Inferior parietal cortex (tissue), 1 donor: ENCODE measurements around the gene B3GAT1.

Experiments used
- DNase-seq: peaks from one replicate; pipeline ENCODE4 v3.0.0-alpha.2; 2016; ENCODE audit errors: extremely low spot score

Gene B3GAT1

DNA sequence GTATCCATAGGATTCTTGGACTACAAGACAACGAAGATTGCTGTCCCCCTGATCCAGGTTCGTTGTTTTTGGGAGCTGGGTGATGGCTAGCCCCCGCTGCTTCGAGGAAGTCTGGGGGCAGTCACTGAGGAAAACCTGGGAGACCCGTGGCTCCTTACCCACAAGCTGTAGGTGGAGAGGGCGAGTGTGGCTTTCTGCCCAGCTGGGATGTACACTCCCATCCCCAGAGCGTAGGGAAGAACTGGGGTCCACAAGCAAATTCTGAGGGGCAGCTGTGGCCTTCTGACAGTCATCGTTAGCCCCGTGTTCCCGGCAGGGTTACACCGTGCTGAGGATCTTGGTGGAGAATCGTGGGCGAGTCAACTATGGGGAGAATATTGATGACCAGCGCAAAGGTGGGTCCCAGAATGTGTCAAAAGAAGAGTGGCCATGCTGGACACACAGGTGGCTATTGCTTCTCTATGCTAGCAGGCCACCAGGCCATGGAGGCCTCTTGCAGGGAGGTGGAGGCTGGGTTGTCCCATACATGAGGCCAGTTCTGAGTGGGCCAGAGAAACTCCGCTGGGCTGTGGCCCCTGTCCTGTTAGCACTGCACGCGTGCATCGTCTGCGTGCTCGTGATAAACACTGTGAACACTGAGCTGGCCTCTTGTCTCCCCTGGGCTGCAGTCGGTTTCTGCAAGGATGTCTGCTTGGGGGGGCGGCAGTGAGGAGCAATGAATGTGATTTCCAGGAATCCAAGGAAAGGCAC is 40.4 kb downstream of the B3GAT1 start:
- DNase-seq: no peak

- DNase-seq: no peak
Observed at GRCh38 chr11:134370526-134371435, 41.3 kb downstream of the B3GAT1 start.

DNA sequence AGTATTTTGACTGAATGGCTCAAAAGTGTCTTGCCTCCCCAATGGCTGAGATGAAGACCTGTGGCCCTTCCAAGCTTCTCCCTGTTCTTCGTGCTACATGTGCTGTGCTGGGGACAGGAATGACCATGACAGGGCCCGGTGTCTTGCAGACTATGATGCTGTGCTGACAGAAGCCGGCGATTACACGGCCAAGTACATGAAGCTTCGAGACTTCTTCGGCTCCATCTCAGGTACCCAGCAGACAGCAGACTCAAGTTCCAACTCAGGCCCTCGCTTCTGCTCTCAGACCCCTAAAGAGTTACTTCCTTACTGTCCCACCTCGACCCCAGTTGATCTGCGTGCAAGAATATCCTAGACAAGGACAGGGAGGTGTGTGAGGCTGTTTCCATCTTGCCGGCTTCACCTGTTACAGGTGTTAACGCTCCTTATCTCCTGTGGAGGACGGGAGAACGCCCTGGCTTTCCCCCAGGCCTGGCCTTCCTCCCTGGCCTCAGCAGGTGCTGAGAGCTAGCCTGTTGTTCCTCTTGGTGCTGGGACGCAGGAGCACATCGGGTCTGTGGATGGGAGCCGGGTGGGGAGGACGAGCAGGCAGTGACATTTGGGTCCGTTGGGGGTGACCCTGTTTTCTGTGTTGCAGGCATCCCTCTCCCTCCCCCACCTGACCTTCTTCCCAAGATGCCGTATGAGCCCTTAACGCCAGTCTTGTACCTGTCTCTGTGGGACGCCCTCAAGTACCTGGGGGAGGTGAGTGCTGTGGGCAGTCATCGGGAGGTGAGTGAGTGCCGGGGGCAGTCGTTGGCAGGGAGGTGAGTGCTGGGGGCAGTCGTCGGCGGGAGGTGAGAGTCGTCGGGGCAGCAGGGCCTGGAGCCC is 42.2 kb downstream of the B3GAT1 start:
- DNase-seq: no peak

DNA sequence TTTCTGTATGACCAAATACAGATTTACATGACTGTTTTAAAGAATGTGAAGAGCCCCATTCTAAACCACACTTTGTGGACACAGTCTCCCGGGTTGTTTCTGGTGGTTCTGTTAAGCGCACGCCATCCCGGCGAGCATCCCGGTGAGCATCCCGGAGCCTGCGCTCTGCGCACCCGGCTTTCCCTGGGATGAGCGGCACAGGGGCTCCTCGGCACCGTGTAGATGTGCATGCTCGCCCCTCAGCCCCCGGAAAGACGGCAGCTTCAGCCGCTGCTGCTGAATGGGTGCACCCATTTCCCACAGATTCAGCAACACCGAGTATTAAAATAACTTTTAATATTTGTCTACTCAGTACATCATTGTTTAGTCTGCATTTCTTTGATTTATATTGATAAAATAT is 44.3 kb downstream of the B3GAT1 start:
- no peak for DNase-seq

DNA sequence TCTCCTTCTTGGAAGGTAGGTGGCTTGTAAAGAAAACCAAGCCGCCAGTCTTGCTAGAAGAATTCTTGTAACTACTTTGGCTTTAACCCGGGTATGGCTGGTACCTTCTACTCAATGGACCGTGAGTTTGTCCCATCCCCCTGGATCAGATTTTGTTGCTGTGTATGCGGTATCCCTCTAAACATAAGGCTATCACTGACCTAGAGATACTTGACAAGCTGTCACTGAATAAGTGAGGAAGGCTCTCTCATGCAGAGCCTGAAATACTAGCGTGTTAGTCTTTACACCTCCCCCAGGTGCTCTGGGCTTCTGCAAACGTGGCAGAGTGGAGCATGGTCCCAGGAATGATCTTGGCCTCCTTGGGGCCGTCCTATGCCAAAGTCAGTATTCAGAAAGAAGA is 45.8 kb downstream of the B3GAT1 start:
- DNase-seq: no peak

- no peak for DNase-seq
Observed at GRCh38 chr11:134365011-134365925, 46.8 kb downstream of the B3GAT1 start.

DNA sequence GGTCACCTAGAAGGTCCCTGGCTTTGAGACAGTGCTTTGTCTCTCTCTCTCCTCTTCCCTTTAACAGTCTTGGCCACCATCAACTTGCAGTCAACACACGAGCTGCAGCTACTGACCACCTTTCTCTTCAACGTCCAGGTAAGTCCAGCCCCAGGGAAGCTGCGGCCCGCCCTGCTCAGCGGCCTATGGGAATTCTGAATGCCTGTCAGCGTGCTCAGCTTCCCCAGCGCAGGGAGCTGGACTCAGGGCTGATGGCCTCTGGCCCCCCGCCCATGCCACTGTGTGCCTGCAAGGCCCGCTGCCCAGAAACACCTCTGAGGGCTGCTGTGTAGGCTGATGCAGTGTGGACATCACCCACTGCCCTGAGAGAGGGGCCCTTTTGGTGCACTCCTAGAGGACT is 47.8 kb downstream of the B3GAT1 start:
- no peak for DNase-seq

DNA sequence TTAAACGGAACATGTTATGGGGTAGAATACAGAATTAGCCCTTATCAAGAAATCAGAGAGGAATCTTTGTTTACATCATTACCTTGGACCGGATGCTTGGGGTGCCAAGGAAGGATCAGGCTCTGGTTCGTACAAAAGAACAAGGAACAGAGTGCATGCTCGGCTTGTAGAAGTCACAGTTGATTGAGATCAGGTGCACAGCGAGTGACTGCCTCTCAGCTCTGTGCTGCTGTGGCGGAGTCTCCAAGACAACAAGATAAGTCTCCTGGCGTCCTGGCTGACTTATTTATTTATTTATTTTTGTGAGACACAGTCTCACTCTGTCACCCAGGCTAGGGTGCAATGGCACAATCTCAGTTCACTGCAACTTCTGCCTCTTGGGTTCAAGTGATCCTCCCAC is 48.5 kb downstream of the B3GAT1 start:
- DNase-seq: no peak

GRCh38 chr11:134363161-134363560 is 48.9 kb downstream of the B3GAT1 start:
- DNase-seq: no peak

DNA sequence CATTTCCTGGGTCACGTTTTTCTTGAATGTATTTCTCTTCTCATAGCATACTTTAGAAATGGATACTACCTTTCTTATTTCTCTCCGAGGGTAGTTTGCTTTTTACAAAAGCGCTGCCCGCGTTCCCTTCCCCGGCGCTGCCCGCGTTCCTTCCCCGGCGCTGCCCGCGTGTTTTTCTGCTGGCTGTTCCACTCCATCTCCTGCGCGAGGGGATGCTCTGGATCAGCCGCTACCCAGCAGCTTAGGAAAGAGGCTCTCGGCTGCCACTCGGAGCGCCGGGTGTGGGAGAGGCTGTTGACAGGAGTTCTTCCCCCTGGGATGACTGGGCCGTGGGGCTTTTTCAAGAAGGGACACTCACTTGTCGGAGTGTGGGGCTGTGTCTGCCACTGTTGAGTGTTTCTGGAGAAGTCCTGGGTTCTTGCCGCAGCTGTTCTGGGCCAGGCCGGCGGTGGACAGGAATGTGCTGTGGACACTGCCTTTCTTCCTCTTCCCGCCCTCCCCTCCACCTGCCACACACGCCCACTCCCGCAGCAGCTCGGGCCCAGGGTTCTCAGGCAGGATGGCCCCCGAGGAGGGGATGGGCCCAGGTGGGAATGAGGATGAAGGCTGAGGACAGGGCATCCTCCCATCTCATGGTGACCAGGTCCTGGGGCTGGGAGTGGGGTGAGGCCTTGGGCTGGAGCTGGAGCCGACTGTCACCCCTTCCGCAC is 49.7 kb downstream of the B3GAT1 start:
- no peak for DNase-seq

- DNase-seq: no peak
Observed at GRCh38 chr11:134361661-134362060, 50.4 kb downstream of the B3GAT1 start.

DNA sequence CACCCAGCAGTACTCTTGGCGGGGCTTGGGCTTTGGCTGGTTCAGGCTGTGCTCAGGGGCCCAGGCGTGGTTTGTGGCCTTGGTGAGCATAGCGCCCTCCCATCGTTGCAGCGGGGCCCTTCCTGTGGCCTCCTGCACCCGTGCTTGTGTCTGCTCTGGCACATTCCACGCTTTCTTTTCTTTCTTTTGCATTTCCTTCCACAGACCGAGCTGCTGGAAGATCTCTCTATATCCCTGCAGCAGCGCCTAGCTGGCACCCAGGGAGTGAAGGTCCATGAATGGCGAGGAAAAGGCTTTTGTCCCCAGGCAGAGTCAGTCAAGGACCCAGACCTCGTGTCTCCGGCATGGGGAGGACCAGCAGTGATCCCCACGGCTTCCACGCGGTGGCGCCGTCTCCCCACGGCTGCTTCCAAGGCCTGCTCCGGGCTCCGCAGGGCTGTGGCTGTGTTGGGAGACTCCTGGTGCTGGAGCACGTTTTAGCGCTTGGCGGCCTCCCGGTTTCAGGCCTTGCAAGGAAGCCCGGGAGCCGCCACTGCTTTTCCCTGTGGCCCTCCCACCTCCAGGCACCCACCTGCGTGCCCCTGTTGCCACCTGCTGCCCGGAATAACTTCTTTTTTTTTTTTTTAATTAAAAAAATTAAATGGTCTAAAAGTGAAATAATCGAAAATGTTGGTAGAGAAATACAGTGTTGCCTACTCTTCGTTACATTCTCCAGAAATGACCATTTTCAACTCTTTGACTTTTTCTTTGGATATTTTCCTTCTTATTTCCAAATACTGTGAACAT is 51.8 kb downstream of the B3GAT1 start:
- peak; percentile 90 for DNase-seq

DNA sequence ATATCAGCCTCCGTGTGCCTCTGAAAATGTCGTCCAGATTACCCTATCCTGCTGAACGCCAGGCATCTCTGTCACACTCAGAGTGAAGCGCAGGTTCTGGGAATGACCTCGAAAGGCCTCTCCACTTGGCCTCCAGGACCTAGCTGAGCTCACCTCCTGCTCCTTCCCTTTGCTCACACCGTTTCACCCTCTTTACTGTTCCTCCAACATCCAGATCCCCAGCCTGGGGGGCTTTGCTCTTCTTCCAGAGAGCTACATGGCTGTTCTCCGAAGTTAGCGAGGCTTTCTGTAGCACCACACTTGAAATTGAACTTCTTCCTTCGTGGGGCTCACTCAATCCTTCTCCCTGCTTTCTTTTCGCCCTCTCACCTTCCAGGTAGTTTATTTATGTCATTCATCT is 52.4 kb downstream of the B3GAT1 start:
- no peak for DNase-seq

DNA sequence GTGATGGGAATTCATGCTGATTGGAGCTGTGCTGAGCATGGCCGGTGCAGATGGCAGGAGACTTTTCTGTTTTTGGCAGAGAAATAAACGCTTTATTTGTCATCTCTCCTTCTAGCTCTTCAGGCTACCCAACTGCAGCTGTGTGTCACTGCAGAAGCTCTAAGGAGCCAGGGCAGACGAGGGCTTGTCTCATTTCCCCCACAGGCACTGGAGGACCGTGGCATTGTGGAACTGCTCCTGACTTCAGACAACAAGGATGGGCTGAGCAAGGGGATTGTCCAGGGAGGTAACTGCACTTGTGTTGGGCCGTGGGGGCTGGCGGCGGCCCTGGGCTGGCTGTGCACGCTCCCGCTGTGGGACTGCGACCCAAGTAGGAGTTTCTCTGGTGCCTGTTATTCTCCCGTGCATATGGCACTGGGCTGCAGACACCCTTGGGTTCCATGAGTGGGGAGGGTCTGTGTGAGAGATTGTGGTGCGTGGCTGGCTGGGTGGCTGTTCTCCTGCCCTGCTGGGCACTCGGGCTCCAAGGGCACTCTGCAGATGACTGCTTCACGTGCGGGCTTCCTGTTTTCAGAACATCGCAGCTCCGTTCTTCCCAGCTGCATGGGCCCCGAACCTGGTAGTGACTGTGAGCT is 53.1 kb downstream of the B3GAT1 start:
- no peak for DNase-seq

- no peak for DNase-seq
Observed at GRCh38 chr11:134358165-134358855, 53.7 kb downstream of the B3GAT1 start.

- no peak for DNase-seq
Observed at GRCh38 chr11:134357545-134357839, 54.5 kb downstream of the B3GAT1 start.

DNA sequence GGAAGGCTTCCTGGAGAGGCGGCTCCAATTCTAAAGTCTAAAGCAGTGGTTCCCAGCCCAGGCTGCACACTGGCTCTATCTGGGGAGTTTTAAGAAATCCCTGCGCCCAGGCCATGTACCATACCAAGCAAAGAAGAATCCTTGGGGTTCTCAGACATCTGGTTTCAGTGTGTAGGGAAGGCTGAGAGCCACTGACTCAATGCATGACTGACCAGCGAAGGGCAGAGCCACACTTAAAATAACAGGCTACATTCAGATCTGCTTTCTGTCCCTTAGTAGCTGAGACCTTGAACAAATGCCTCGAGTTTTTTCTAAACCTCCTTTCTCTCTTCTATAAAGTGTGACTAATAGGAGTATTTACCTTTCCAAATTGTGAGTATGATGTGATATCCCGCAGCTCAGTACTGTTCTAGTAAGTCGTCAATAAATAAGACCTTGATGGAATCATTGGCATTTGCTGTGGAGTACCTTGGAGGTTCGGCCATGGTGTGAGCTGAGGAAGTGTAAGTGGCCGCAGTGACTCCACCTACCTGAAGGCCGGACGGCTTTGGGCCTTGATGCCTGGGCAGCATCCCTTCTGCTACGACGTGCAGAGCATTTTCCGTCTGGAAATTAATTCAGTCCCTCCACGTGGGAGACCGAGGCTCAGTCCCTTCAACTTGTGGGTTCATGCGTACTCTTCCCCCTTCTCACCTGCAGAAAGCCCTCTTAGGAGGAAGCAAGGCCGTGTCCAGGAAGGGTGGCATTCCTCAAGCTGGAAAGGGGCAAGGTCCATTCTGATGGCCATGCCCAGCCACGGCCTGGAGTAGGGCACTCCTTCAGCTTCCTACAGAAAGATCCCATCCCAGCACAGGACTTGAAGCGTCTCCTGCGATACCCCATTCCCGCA is 55.1 kb downstream of the B3GAT1 start:
- no peak for DNase-seq

DNA sequence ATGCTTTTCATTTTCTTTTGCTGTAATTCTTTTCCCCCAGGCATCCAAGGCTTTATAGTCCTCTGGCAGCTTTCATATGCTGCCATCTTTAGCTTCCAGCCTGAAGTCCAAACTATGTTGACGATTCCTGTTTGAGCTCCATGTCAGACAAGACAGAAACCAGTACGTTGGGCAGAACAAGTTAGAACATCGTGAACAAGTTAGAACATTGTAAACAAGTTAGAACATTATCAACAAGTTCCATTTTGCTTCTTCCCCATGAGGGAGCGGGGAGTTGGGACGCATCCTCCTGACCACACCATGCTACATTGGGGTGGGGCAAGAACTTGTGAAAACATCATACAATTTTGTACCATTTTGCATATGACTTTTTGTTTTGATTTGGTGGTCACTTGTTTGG is 56.4 kb downstream of the B3GAT1 start:
- DNase-seq: no peak
